Ovary (tissue), 9 donors: ENCODE results near the gene MYCL. TPM values are rescaled to one million over a fixed set of nuclear protein-coding genes. Genes with fewer than 3 reads are reported as not detected.

Source experiments
- DNase-seq, 5 donors: peaks; one replicate each; pipeline ENCODE4 v3.0.0-alpha.2; 2019 to 2020
- H3K27ac ChIP-seq, 2 donors: fragments of 200-600 bp; one replicate each; pipeline versions ENCODE4 v1.5.1 to v1.8.0; 2019 to 2022
- H3K27me3 ChIP-seq: fragments of 200-600 bp; one replicate; pipeline ENCODE4 v1.8.0; 2022
- H3K36me3 ChIP-seq: fragments of 200-600 bp; sonication (generic); one replicate; pipeline ENCODE4 v1.5.1; 2019
- H3K4me1 ChIP-seq: one replicate; pipeline ENCODE4 v1.8.1; 2013; ENCODE audit warnings: mild to moderate bottlenecking, moderate library complexity; ENCODE audit not compliant: insufficient read depth
- H3K4me3 ChIP-seq: fragments of 200-600 bp; sonication (generic); one replicate; pipeline ENCODE4 v1.5.1; 2017
- H3K9me3 ChIP-seq, 2 donors: fragments of 200-600 bp in 1 of 2; sonication (generic) in 1 of 2; one replicate each; pipeline versions ENCODE4 v1.5.1 to v1.8.1; 2013 to 2019; ENCODE audit warnings: mild to moderate bottlenecking in 1 of 2, moderate library complexity in 1 of 2
- EP300 ChIP-seq: sonication (generic); formaldehyde crosslinking; IDR thresholded peaks from one replicate; pipeline ENCODE4 v1.6.1; 2017; ENCODE audit warnings: antibody characterized with exemption
- POLR2A ChIP-seq: fragments of 450-650 bp; IDR thresholded peaks from one replicate; pipeline ENCODE4 v1.6.1; 2017; ENCODE audit warnings: antibody characterized with exemption, mild to moderate bottlenecking, moderate library complexity
- WGBS, 3 donors: extraction: QIAGEN DNeasy Blood & Tissue Kit in 1 of 3; methylation state at CpG; one replicate each; pipeline versions ENCODE4 v1.1.5 to v1.1.7; 2013 to 2017; 5-methylcytosine and 5-hydroxymethylcytosine counted together
- intact Hi-C, 4 donors: fragments of 100-400 bp; cut with DNase I; formaldehyde crosslinking; loops; one replicate each; pipeline versions ENCODE4 v1.11.0 to v1.15.1; 2022 to 2023
- polyA plus RNA-seq, 2 donors: library from polyadenylated mRNA; stranded (reverse); fragments of 200-250 nt in 1 of 2; fragments of 350-450 nt in 1 of 2; fragmentation: Illumina TruSeq in 1 of 2; extraction: RNeasy Lipid Tissue Mini Kit (QIAGEN cat#74804) in 1 of 2; gene quantifications; one replicate each; pipeline ENCODE4 v1.2.3, GENCODE V29; 2013 to 2014
- small RNA-seq: library from RNA; depleted of rRNA; stranded (forward); fragments of <200 nt; gene quantifications from one replicate; pipeline ENCODE3, GENCODE V24; 2016
- total RNA-seq, 7 donors: library from RNA; depleted of rRNA in 2 of 7; stranded (reverse); fragments of >200 nt in 2 of 7; fragmentation: NEBNext Ultra II Directional in 3 of 7; extraction: Animal tissue kit (Norgen Biotek cat#: 25700) in 3 of 7; gene quantifications; one replicate each; pipeline versions ENCODE4 v1.1.0 to v1.2.4, GENCODE V29; 2016 to 2023
- TF ChIP-seq, protein P1 (sequence below), 3 donors: fragments of 450-650 bp in 2 of 3; fragments of 200-600 bp in 1 of 3; IDR thresholded peaks; one replicate each; pipeline versions ENCODE4 v1.5.1 to v1.8.0; 2016 to 2022; ENCODE audit warnings: antibody characterized with exemption in 3 of 3, mild to moderate bottlenecking in 1 of 3
- donor health status: DM: no; HTN: no; CAD: no; lungs with moderate emphysema.
- donor health status: DM: no; HTN: no; CAD: no.
- donor health status: Bipolar disorder and iron deficiency.
- donor health status: DM: yes; HTN: yes; CAD: no.
- donor health status: DM: no; HTN: no; CAD: no.
- donor health status: DM: yes; HTN: yes; CAD: no.

The MYCL gene
- total and polyA plus RNA-seq, 9 donors: 0.13 to 4.8 (median 0.96) TPM; not detected in 1

DNA sequence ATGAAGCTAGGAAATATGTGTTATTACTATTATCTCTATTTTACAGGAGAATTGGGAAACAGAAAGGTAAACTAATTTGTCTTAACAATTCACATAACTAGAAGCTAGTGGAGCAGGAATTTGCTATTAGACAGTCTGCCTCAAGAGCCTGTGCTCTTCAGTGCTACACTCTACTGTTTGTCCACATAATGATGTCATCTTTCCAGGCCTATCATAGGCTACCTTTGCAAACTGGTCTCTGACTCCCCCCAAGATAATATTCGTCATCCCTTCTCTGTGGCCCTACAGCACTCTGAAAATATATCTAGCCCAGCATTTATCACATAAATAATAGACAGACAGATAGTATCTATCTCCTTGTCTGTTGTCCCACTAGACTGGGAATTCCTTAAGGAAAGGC is 52.5 kb downstream of the MYCL start:
- Histone ChIP-seq H3K4me1 (peaks cover 6% of the 10 kb centered on the region), H3K27ac (no peak overlapping the region), H3K27me3 (no peaks in the 10 kb centered on the region), H3K9me3 (no peaks in the 10 kb centered on the region), H3K4me3 (no peak overlapping the region), H3K36me3 (no peaks in the 10 kb centered on the region)
- DNase-seq: no peak
- no peak for TF ChIP-seq EP300
- TF ChIP-seq, protein P1, sequence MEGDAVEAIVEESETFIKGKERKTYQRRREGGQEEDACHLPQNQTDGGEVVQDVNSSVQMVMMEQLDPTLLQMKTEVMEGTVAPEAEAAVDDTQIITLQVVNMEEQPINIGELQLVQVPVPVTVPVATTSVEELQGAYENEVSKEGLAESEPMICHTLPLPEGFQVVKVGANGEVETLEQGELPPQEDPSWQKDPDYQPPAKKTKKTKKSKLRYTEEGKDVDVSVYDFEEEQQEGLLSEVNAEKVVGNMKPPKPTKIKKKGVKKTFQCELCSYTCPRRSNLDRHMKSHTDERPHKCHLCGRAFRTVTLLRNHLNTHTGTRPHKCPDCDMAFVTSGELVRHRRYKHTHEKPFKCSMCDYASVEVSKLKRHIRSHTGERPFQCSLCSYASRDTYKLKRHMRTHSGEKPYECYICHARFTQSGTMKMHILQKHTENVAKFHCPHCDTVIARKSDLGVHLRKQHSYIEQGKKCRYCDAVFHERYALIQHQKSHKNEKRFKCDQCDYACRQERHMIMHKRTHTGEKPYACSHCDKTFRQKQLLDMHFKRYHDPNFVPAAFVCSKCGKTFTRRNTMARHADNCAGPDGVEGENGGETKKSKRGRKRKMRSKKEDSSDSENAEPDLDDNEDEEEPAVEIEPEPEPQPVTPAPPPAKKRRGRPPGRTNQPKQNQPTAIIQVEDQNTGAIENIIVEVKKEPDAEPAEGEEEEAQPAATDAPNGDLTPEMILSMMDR (IDR thresholded peaks at IDR 0.05): no peak
- no peak for TF ChIP-seq POLR2A
- WGBS, 3 donors: 94 to 100% (median 100%) methylated on average over 1 of the region's 1 CpG
- intact Hi-C loops: no loop called here

DNA sequence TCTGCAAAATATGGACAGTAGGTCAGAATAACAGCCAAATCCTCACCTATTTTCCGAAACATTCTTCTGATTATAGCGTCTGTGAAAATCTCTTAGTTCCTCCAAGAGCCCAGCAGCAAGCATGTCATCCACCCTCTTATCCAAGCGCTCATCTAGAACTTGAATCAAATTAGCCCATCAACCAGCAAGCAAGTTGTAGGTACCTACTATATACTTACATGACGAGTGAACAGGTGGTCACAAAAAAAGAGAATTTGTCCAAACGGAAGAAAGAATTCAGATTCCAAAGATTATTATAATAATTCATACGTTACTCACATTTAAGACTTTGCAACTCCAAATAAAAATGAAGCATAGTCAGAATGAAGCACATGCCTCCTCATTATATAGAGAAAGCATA is 53.8 kb downstream of the MYCL start:
- Histone ChIP-seq H3K27ac (no peak overlapping the region), H3K27me3 (no peaks in the 10 kb centered on the region), H3K4me3 (no peak overlapping the region), H3K4me1 (peaks cover 6% of the 10 kb centered on the region), H3K36me3 (no peaks in the 10 kb centered on the region), H3K9me3 (no peaks in the 10 kb centered on the region)
- intact Hi-C loops: no loop called here
- 92 to 95% (median 95%) methylated on average over 6 of the region's 6 CpGs for WGBS, 3 donors
- TF ChIP-seq POLR2A: no peak
- TF ChIP-seq, protein P1 (IDR thresholded peaks at IDR 0.05): no peak
- no peak for TF ChIP-seq EP300
- no peak for DNase-seq

DNA sequence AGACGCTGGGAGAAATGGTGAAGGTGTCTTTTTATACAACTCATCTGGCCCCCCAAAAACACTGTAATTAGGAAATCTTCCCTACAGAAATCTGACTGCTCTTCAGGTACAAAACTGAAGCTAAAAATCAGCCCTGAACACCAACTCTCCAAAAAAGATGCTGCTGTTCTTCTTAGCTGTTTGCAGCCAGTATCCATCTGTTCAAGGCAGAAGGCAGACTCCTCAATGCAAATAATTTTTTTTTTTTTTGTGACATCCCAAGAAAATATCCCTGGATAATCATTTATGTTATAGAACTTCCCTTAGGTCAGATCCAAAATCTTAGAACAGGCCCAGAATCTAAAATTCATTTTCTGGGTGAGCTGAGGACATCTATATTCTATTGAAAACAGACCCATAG is 54.9 kb downstream of the MYCL start:
- WGBS, 3 donors: 78 to 96% (median 88%) methylated on average over 1 of the region's 1 CpG
- H3K4me3 ChIP-seq: no peak overlapping the region
- H3K36me3 ChIP-seq: no peaks in the 10 kb centered on the region
- H3K9me3 ChIP-seq: no peaks in the 10 kb centered on the region
- DNase-seq: no peak
- no peaks in the 10 kb centered on the region for H3K27me3 ChIP-seq
- no peak for TF ChIP-seq EP300
- no peak for TF ChIP-seq POLR2A
- TF ChIP-seq, protein P1 (IDR thresholded peaks at IDR 0.05): no peak
- H3K27ac ChIP-seq: no peak overlapping the region
- intact Hi-C loops: no loop called here
- H3K4me1 ChIP-seq: peaks cover 6% of the 10 kb centered on the region

DNA sequence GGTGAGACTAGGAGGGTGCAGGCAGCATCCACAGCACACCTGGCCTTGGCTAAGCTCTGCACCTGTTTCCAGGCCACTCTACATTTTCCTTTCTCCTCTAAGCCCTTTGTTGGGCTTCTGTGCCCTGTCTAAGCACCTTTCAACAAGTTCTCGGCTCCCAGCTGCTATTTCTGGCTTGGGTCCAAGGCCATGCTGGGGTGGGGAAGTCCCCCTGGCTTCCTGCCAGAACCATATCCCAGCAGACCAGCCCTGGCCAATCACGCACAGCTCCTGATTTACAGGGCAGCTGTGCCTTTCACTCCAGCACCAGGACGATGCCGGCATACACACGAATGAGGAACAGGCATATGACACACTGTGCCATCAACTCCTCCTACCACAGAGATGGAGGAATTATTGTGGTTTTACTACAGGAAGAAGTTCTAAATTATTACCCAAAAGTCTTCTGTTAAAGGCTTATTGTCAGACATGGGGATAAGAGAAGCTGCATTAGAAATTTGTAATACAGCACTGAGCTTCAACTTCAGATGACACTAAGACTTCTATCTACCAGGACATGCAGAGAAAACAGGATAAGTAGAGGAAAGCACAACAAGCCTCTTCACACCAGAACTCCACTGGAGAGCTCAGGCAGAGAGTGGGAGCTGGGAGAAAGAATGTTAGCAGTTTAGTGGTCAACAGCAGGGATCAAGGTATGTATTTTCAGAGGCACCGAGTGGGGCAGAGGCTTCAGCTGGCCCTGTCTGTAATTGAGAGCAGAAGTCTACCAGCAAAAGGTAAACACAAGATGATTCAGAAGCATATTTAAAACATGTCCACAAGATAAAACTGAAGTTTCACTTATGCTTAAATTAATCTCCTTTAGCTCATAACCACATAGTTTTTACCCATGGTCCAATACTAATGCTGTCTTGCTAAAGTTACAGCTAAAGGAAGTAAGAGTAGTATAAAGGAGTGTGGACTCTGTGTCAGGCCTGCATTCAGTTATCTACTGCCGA is 55.8 kb downstream of the MYCL start:
- TF ChIP-seq POLR2A (no peak), EP300 (no peak)
- TF ChIP-seq, protein P1 (IDR thresholded peaks at IDR 0.05): no peak
- H3K27me3 ChIP-seq: no peaks in the 10 kb centered on the region
- H3K9me3 ChIP-seq: no peaks in the 10 kb centered on the region
- intact Hi-C loops: no loop called here
- WGBS, 3 donors: 5 to 9% (median 8%) methylated on average over 7 of the region's 7 CpGs
- H3K4me3 ChIP-seq: no peak overlapping the region
- peaks cover 6% of the 10 kb centered on the region for H3K4me1 ChIP-seq
- peak; percentile 78 to 89 (median 84) for DNase-seq
- H3K36me3 ChIP-seq: no peaks in the 10 kb centered on the region
- H3K27ac ChIP-seq: no peak overlapping the region

Small RNAs within 50 kb of the gene (small RNA-seq; reads per million reads assigned to genes)
- gene RF00019: not detected

Other genes with a start within 250 kb of the MYCL start
- 1 to 10 TPM in 4 of 7 donors, under 1 TPM in 1, not detected in 2; 0.34 to 2.4 (median 1.7) TPM for gene NT5C1A, start 229.8 kb downstream of the MYCL start, total RNA-seq
- under 1 TPM; 0.15 to 0.97 TPM for gene NT5C1A, start 229.8 kb downstream of the MYCL start, polyA plus RNA-seq
- gene HPCAL4, start 210.5 kb downstream of the MYCL start, total RNA-seq: 1 to 10 TPM in 6 of 7 donors, under 1 TPM in 1; 0.88 to 7.7 (median 3.1) TPM
- 10 to 100 TPM in 1 of 2 donors, 1 to 10 TPM in 1; 1.3 to 11.1 TPM for gene HPCAL4, start 210.5 kb downstream of the MYCL start, polyA plus RNA-seq
- gene PPIE, start 163.0 kb downstream of the MYCL start, total RNA-seq: 10 to 100 TPM; 30.9 to 66.2 (median 46.7) TPM
- gene PPIE, start 163.0 kb downstream of the MYCL start, polyA plus RNA-seq: 100 to 1,000 TPM in 1 of 2 donors, 10 to 100 TPM in 1; 53.3 to 103 TPM
- gene OXCT2, start 130.6 kb downstream of the MYCL start, total RNA-seq: 1 to 10 TPM; 1.6 to 7.2 (median 3.4) TPM
- 1 to 10 TPM in 1 of 2 donors, under 1 TPM in 1; 0.20 to 1.1 TPM for gene OXCT2, start 130.6 kb downstream of the MYCL start, polyA plus RNA-seq
- under 1 TPM in 6 of 7 donors, not detected in 1; 0.20 to 0.95 (median 0.38) TPM for gene BMP8B, start 113.1 kb downstream of the MYCL start, total RNA-seq
- 1 to 10 TPM in 1 of 2 donors, under 1 TPM in 1; 0.16 to 1.4 TPM for gene BMP8B, start 113.1 kb downstream of the MYCL start, polyA plus RNA-seq
- 10 to 100 TPM; 13.2 to 26.9 (median 20.7) TPM for gene TRIT1, start 18.4 kb downstream of the MYCL start, total RNA-seq
- 10 to 100 TPM; 12.9 to 18.0 TPM for gene TRIT1, start 18.4 kb downstream of the MYCL start, polyA plus RNA-seq
- 100 to 1,000 TPM in 1 of 7 donors, 1 to 10 TPM in 6; 1.9 to 121 (median 3.6) TPM for gene MFSD2A, start 53.2 kb upstream of the MYCL start, total RNA-seq
- 1 to 10 TPM; 3.6 to 6.2 TPM for gene MFSD2A, start 53.2 kb upstream of the MYCL start, polyA plus RNA-seq
- 100 to 1,000 TPM in 5 of 7 donors, 10 to 100 TPM in 2; 76.8 to 257 (median 194) TPM for gene CAP1, start 138.8 kb upstream of the MYCL start, total RNA-seq
- 100 to 1,000 TPM; 110 to 325 TPM for gene CAP1, start 138.8 kb upstream of the MYCL start, polyA plus RNA-seq
- gene PPT1, start 195.3 kb upstream of the MYCL start, total RNA-seq: 10 to 100 TPM; 38.0 to 84.2 (median 71.0) TPM
- 100 to 1,000 TPM in 1 of 2 donors, 10 to 100 TPM in 1; 53.5 to 247 TPM for gene PPT1, start 195.3 kb upstream of the MYCL start, polyA plus RNA-seq